GM23248 (cell line): Measurements from ENCODE around the gene CCDC192.

ENCODE experiments used
- EZH2 ChIP-seq: fragments of 200-600 bp; sonication (generic); IDR thresholded peaks from 2 replicates; pipeline ENCODE4 v1.6.1; 2018; ENCODE audit warnings: antibody characterized with exemption, mild to moderate bottlenecking; ENCODE audit not compliant: insufficient read depth, poor library complexity, severe bottlenecking
- EZH2phosphoT487 ChIP-seq: fragments of 200-600 bp; sonication (generic); IDR thresholded peaks from 2 replicates; pipeline ENCODE4 v1.6.1; 2018; ENCODE audit warnings: antibody characterized with exemption, moderate library complexity, mild to moderate bottlenecking, low read depth; ENCODE audit not compliant: insufficient read depth

DNA sequence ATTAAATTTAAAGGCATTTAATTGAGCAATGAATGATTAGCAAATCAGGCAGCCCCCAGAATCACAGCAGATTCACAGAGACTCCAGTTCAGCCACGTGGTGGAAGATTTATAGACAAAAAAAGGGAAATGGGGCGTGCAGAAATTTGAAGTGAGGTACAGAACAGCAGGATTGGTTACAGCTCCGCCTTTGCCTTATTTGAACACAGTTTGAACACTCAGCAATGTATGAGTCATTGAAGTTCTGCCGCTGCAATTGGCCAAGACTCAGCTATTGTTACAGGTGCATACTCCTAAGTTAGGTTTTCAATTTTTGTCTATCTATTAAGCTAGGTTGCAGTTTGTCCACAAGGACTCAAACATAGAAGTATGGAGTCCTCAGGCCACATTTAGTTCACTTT lies 222.7 kb downstream of the CCDC192 start:
- no peak for TF ChIP-seq EZH2
- TF ChIP-seq EZH2phosphoT487: no peak
